Astrocyte (in vitro differentiated cells and primary cell): ENCODE measurements around the gene CLMN.

Source experiments
- EZH2 ChIP-seq: IDR thresholded peaks from 2 replicates; pipeline ENCODE4 v1.6.1; 2012; ENCODE audit warnings: mild to moderate bottlenecking, low read length, inconsistent platforms; ENCODE audit not compliant: insufficient read depth
- TF ChIP-seq, protein P1 (sequence below): IDR thresholded peaks from 2 replicates; pipeline ENCODE4 v1.5.1; 2011; ENCODE audit warnings: low read depth, mild to moderate bottlenecking, inconsistent platforms, low read length, moderate library complexity; ENCODE audit not compliant: insufficient read depth

DNA sequence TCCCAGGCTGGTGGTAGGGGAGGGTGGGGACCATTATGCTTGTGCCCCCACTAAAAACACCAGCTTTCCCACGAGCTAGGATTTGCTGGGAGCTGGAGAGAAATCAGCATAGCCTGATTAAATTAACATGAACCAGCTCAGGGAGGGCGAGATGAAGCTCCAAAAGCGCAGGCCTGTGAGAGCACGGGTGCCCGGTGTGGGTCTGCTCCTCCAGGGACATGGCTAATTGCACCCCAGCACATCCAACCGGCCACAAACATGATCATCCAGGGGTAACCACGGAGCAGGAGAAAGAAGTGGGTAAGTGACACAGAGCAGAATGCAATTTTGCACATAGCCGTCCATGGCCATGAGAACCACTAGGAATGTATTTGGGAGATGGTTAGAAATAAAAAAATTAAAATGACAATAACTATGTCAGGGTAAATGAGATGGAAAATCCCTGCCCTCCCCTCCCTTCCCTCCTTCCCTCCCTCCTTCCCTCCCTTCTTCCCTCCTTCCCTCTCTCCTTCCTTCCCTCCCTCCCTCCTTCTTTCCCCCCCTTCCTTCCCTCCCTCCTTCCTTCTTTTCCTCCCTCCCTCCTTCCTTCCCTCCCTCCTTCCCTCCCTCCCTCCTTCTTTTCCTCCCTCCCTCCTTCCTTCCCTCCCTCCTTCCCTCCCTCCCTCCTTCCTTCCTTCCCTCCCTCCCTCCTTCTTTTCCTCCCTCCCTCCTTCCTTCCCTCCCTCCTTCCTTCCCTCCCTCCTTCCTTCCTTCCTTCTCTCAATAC, 26.9 kb downstream of the CLMN start:
- TF ChIP-seq, protein P1, sequence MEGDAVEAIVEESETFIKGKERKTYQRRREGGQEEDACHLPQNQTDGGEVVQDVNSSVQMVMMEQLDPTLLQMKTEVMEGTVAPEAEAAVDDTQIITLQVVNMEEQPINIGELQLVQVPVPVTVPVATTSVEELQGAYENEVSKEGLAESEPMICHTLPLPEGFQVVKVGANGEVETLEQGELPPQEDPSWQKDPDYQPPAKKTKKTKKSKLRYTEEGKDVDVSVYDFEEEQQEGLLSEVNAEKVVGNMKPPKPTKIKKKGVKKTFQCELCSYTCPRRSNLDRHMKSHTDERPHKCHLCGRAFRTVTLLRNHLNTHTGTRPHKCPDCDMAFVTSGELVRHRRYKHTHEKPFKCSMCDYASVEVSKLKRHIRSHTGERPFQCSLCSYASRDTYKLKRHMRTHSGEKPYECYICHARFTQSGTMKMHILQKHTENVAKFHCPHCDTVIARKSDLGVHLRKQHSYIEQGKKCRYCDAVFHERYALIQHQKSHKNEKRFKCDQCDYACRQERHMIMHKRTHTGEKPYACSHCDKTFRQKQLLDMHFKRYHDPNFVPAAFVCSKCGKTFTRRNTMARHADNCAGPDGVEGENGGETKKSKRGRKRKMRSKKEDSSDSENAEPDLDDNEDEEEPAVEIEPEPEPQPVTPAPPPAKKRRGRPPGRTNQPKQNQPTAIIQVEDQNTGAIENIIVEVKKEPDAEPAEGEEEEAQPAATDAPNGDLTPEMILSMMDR = no peak
- no peak for TF ChIP-seq EZH2
